Mesothelial cell of epicardium (in vitro differentiated cells): ENCODE data around the gene SOX6. TPM values are rescaled to one million over a fixed set of nuclear protein-coding genes. Genes with fewer than 3 reads are reported as not detected.

ENCODE experiments used
- DNase-seq, 2 experiments: peaks; one replicate each; pipeline ENCODE4 v3.0.0; 2021; ENCODE audit warnings: low spot score in 2 of 2; ENCODE audit not compliant: unreplicated experiment in 2 of 2
- H3K27ac Mint-ChIP-seq: 2 replicates; pipeline ENCODE4 v1.8.0; 2021; ENCODE audit warnings: mixed read lengths
- H3K27me3 Mint-ChIP-seq: 2 replicates; pipeline ENCODE4 v1.8.0; 2021; ENCODE audit warnings: low read depth, mixed read lengths
- H3K36me3 Mint-ChIP-seq: 2 replicates; pipeline ENCODE4 v1.8.0; 2021; ENCODE audit warnings: mixed read lengths
- H3K4me1 Mint-ChIP-seq: 2 replicates; pipeline ENCODE4 v1.8.0; 2021; ENCODE audit warnings: mixed read lengths
- H3K4me3 Mint-ChIP-seq: 2 replicates; pipeline ENCODE4 v1.8.0; 2021; ENCODE audit warnings: mild to moderate bottlenecking, moderate library complexity, mixed read lengths
- H3K9me3 Mint-ChIP-seq: 2 replicates; pipeline ENCODE4 v1.8.0; 2021; ENCODE audit warnings: mixed read lengths
- total RNA-seq: library from RNA; stranded (reverse); gene quantifications from 3 replicates; pipeline ENCODE4 v1.2.1, GENCODE V29; 2021
- TF ChIP-seq, protein P1 (sequence below): fragments of 200-600 bp; sonication (generic); IDR thresholded peaks from one replicate; pipeline ENCODE4 v1.5.0; 2021; ENCODE audit warnings: antibody characterized with exemption; ENCODE audit not compliant: unreplicated experiment

Gene SOX6
- total RNA-seq, 1 donor from 2014 or later, result 46.4 TPM

DNA sequence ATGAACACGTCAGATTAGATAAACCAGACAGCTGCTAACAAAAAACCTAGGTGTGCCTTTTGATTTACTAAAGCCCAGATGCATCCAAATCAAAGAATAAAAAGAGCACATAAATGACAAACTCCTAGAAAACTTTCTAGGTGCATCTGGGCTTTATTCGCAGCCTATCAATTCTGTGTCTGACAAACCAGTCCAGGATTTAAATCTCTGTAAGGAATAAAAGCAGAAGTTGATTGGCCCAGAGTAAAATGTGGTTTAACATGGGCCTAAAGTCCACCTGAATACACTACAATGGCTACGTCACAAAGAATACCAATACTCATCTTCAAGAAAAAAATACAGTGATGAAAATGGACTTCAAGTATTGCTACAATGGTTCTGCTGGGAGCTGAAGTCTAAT is 66.8 kb downstream of the SOX6 start:
- H3K4me3 Mint-ChIP-seq, result no peak overlapping the region

GRCh38 chr11:16287630-16288280 is 68.6 kb downstream of the SOX6 start:
- no peaks in the 10 kb centered on the region for H3K36me3 Mint-ChIP-seq
- no peak overlapping the region for H3K4me3 Mint-ChIP-seq
- no peak for DNase-seq
- no peak overlapping the region for H3K27ac Mint-ChIP-seq
- H3K4me1 Mint-ChIP-seq, result peaks cover 11% of the 10 kb centered on the region
- H3K27me3 Mint-ChIP-seq, result no peaks in the 10 kb centered on the region
- TF ChIP-seq, protein P1, sequence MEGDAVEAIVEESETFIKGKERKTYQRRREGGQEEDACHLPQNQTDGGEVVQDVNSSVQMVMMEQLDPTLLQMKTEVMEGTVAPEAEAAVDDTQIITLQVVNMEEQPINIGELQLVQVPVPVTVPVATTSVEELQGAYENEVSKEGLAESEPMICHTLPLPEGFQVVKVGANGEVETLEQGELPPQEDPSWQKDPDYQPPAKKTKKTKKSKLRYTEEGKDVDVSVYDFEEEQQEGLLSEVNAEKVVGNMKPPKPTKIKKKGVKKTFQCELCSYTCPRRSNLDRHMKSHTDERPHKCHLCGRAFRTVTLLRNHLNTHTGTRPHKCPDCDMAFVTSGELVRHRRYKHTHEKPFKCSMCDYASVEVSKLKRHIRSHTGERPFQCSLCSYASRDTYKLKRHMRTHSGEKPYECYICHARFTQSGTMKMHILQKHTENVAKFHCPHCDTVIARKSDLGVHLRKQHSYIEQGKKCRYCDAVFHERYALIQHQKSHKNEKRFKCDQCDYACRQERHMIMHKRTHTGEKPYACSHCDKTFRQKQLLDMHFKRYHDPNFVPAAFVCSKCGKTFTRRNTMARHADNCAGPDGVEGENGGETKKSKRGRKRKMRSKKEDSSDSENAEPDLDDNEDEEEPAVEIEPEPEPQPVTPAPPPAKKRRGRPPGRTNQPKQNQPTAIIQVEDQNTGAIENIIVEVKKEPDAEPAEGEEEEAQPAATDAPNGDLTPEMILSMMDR, result no peak
- peaks cover 3% of the 10 kb centered on the region for H3K9me3 Mint-ChIP-seq

More for the DNA sequence above, 66.8 kb downstream of the SOX6 start:
- no peak for DNase-seq
- TF ChIP-seq, protein P1, result no peak
- Mint-ChIP-seq H3K27ac (no peak overlapping the region), H3K4me1 (peaks cover 23% of the 10 kb centered on the region), H3K36me3 (no peaks in the 10 kb centered on the region), H3K27me3 (no peaks in the 10 kb centered on the region), H3K9me3 (peaks cover 3% of the 10 kb centered on the region)

DNA sequence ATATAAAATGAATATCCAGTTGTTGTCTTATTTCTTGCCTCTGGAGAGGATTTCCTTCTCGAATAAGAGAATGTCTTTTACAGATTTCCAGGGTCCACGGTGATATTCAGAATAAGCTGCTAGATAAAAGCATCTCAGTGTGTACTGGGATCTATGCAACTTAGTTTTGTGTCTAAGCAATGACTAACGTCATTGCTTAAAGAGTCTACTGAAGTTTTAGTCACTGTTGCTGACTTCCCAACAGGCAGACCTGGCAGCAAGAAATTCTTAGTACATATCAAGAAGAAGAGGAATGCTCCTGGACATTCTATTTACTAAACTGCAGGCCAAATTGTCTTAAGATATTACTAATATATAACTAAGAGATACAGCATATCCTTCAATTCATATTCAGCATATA is 70.3 kb downstream of the SOX6 start:
- no peaks in the 10 kb centered on the region for H3K27me3 Mint-ChIP-seq
- H3K27ac Mint-ChIP-seq, result no peak overlapping the region
- no peaks in the 10 kb centered on the region for H3K36me3 Mint-ChIP-seq
- no peak overlapping the region for H3K4me3 Mint-ChIP-seq
- TF ChIP-seq, protein P1, result no peak
- H3K9me3 Mint-ChIP-seq, result peaks cover 3% of the 10 kb centered on the region
- DNase-seq, result no peak
- H3K4me1 Mint-ChIP-seq, result peaks cover 2% of the 10 kb centered on the region

GRCh38 chr11:16280256-16280682 is 76.1 kb downstream of the SOX6 start:
- no peaks in the 10 kb centered on the region for H3K36me3 Mint-ChIP-seq
- TF ChIP-seq, protein P1, result no peak
- peaks cover 5% of the 10 kb centered on the region for H3K4me1 Mint-ChIP-seq
- H3K27me3 Mint-ChIP-seq, result no peaks in the 10 kb centered on the region
- H3K27ac Mint-ChIP-seq, result no peak overlapping the region
- no peak overlapping the region for H3K4me3 Mint-ChIP-seq
- no peaks in the 10 kb centered on the region for H3K9me3 Mint-ChIP-seq
- DNase-seq, result no peak

GRCh38 chr11:16279524-16279923 is 76.8 kb downstream of the SOX6 start:
- H3K4me3 Mint-ChIP-seq, result no peak overlapping the region
- H3K9me3 Mint-ChIP-seq, result no peaks in the 10 kb centered on the region
- no peaks in the 10 kb centered on the region for H3K36me3 Mint-ChIP-seq
- H3K27me3 Mint-ChIP-seq, result no peaks in the 10 kb centered on the region
- DNase-seq, result no peak
- peaks cover 5% of the 10 kb centered on the region for H3K4me1 Mint-ChIP-seq
- TF ChIP-seq, protein P1, result no peak
- no peak overlapping the region for H3K27ac Mint-ChIP-seq
